ENCODE data around the gene SCO1. TPM values are rescaled to one million over a fixed set of nuclear protein-coding genes. Genes with fewer than 3 reads are reported as not detected.

SCO1 gene
- total and polyA plus RNA-seq, 2 donors (not counting 1 experiment from before 2014, with no cell fraction given): 5.9 to 28.6 TPM

DNA sequence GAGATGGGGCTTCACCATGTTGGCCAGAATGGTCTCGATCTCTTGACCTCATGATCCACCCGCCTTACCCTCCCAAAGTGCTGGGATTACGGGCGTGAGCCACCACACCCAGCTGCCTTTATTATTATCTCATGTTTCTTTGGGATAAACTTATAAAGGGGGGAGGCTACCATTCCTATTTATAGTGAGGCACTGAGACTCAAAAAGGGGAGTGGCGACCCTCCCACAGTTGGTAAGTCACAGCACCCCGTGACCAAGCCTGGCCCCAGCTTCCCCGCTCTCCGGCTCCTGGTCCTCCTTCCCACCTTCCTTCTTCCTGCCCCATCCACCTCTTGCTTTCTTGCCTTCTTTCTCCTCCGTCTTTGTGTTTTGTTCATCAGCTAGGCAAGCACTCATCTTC, 45.4 kb downstream of the SCO1 start:
- no peaks in the 10 kb centered on the region for H3K9me3 ChIP-seq (ENCODE audit: control extremely low read depth in 1 of 3, control insufficient read depth in 2 of 3, insufficient read depth in 1 of 3, low read length in 2 of 3)
- no peak overlapping the region for H3K27ac Mint-ChIP-seq
- H3K4me3 ChIP-seq (ENCODE audit: control extremely low read depth in 1 of 5, extremely low read depth in 1 of 5, insufficient read depth in 1 of 5, low read depth in 2 of 5, low read length in 4 of 5): no peak overlapping the region
- H3K4me1 Mint-ChIP-seq: peaks cover 8% of the 10 kb centered on the region
- H3K4me3 Mint-ChIP-seq: no peak overlapping the region
- no peak overlapping the region for H2AFZ ChIP-seq (ENCODE audit: insufficient read depth, low read depth, low read length, poor library complexity, severe bottlenecking)
- intact Hi-C loops (cut with micrococcal nuclease): no loop called here
- H4K20me1 ChIP-seq (ENCODE audit: control insufficient read depth, insufficient read depth, low read length, poor library complexity, severe bottlenecking): no peaks in the 10 kb centered on the region
- H3K4me1 ChIP-seq (ENCODE audit: control insufficient read depth in 2 of 2, insufficient read depth in 2 of 2, low read length in 2 of 2): peaks cover 6% of the 10 kb centered on the region in 2 donors
- no peak for TF ChIP-seq EZH2 (IDR thresholded peaks at IDR 0.05; ENCODE audit: borderline replicate concordance, insufficient read depth, low read depth, low read length, poor library complexity, severe bottlenecking)
- TF ChIP-seq, protein P1, sequence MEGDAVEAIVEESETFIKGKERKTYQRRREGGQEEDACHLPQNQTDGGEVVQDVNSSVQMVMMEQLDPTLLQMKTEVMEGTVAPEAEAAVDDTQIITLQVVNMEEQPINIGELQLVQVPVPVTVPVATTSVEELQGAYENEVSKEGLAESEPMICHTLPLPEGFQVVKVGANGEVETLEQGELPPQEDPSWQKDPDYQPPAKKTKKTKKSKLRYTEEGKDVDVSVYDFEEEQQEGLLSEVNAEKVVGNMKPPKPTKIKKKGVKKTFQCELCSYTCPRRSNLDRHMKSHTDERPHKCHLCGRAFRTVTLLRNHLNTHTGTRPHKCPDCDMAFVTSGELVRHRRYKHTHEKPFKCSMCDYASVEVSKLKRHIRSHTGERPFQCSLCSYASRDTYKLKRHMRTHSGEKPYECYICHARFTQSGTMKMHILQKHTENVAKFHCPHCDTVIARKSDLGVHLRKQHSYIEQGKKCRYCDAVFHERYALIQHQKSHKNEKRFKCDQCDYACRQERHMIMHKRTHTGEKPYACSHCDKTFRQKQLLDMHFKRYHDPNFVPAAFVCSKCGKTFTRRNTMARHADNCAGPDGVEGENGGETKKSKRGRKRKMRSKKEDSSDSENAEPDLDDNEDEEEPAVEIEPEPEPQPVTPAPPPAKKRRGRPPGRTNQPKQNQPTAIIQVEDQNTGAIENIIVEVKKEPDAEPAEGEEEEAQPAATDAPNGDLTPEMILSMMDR (IDR thresholded peaks at IDR 0.05): no peak
- H3K9me3 Mint-ChIP-seq (ENCODE audit: insufficient read depth): no peaks in the 10 kb centered on the region
- H3K36me3 ChIP-seq (replicated peaks in 1 of 2; ENCODE audit: control extremely low read depth in 1 of 2, control insufficient read depth in 1 of 2, extremely low read depth in 1 of 2, insufficient read depth in 2 of 2, low read length in 1 of 2): no peaks in the 10 kb centered on the region
- H3K27me3 Mint-ChIP-seq: peaks cover 3% of the 10 kb centered on the region
- no peak overlapping the region for H3K27ac ChIP-seq (ENCODE audit: low read length in 2 of 2)
- 72% methylated on average over 5 of the region's 9 CpGs for WGBS (ENCODE audit: insufficient coverage)
- no peak overlapping the region for H3K9ac ChIP-seq (ENCODE audit: low read length)
- H3K4me2 ChIP-seq (replicated peaks; ENCODE audit: low read depth, low read length, poor library complexity, severe bottlenecking): no peak overlapping the region
- ChIA-PET CTCF (no interaction called here), POLR2A (no interaction called here)
- DNase-seq (no peak), ATAC-seq (ENCODE audit: low read depth) (no peak)
- H3K27me3 ChIP-seq (replicated peaks in 1 of 4; ENCODE audit: control extremely low read depth in 1 of 4, control insufficient read depth in 3 of 4, insufficient read depth in 4 of 4, low read length in 3 of 4): no peaks in the 10 kb centered on the region
- H3K79me2 ChIP-seq (ENCODE audit: control insufficient read depth, insufficient read depth, low read length): no peaks in the 10 kb centered on the region

DNA sequence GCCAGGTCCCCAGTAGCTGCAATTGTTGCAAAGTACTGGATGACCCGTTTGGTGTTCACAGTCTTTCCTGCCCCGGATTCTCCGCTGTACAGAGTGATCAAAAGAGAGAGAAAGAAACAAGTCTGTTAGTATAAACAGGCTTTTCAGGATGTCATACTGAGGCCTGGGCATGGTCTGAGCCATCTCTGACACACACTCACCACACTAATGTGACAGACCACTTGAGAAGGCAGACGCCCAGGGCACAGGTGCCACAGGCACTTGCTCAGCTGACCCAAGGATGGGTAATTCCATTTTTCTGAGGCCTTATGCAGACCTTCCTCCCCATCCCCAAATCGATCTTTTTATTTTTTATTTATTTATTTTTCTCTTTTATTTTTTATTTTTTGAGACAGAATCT, 47.7 kb downstream of the SCO1 start:
- DNase-seq: no peak
- Mint-ChIP-seq H3K27ac (no peak overlapping the region), H3K9me3 (ENCODE audit: insufficient read depth) (no peaks in the 10 kb centered on the region), H3K4me3 (no peak overlapping the region), H3K4me1 (peaks cover 10% of the 10 kb centered on the region), H3K27me3 (peaks cover 3% of the 10 kb centered on the region)
- ChIA-PET POLR2A (no interaction called here), CTCF (interaction anchor here (1.1 to 1.7 kb wide), 2 partner anchors 33 to 196 kb away, joined by 4 to 6 read pairs; no protein-coding TSS in a partner anchor)
- H4K20me1 ChIP-seq (ENCODE audit: control insufficient read depth, insufficient read depth, low read length, poor library complexity, severe bottlenecking): no peaks in the 10 kb centered on the region
- TF ChIP-seq EZH2 (IDR thresholded peaks at IDR 0.05; ENCODE audit: borderline replicate concordance, insufficient read depth, low read depth, low read length, poor library complexity, severe bottlenecking): no peak
- TF ChIP-seq, protein P1 (IDR thresholded peaks at IDR 0.05): no peak
- no peaks in the 10 kb centered on the region for H3K9me3 ChIP-seq (ENCODE audit: control extremely low read depth in 1 of 3, control insufficient read depth in 2 of 3, insufficient read depth in 1 of 3, low read length in 2 of 3)
- peaks cover 0 to 3% of the 10 kb centered on the region in 2 experiments for H3K36me3 ChIP-seq (replicated peaks in 1 of 2; ENCODE audit: control extremely low read depth in 1 of 2, control insufficient read depth in 1 of 2, extremely low read depth in 1 of 2, insufficient read depth in 2 of 2, low read length in 1 of 2)
- no peaks in the 10 kb centered on the region for H3K27me3 ChIP-seq (replicated peaks in 1 of 4; ENCODE audit: control extremely low read depth in 1 of 4, control insufficient read depth in 3 of 4, insufficient read depth in 4 of 4, low read length in 3 of 4)
- ATAC-seq (ENCODE audit: low read depth): no peak
- peaks cover 6% of the 10 kb centered on the region in 2 donors for H3K4me1 ChIP-seq (ENCODE audit: control insufficient read depth in 2 of 2, insufficient read depth in 2 of 2, low read length in 2 of 2)
- H3K79me2 ChIP-seq (ENCODE audit: control insufficient read depth, insufficient read depth, low read length): no peaks in the 10 kb centered on the region
- H3K4me3 ChIP-seq (ENCODE audit: control extremely low read depth in 1 of 5, extremely low read depth in 1 of 5, insufficient read depth in 1 of 5, low read depth in 2 of 5, low read length in 4 of 5): no peak overlapping the region
- H3K9ac ChIP-seq (ENCODE audit: low read length): no peak overlapping the region
- 92% methylated on average over 2 of the region's 5 CpGs for WGBS (ENCODE audit: insufficient coverage)
- intact Hi-C loops (cut with micrococcal nuclease): no loop called here
- H3K27ac ChIP-seq (ENCODE audit: low read length in 2 of 2): no peak overlapping the region
- no peak overlapping the region for H3K4me2 ChIP-seq (replicated peaks; ENCODE audit: low read depth, low read length, poor library complexity, severe bottlenecking)
- no peak overlapping the region for H2AFZ ChIP-seq (ENCODE audit: insufficient read depth, low read depth, low read length, poor library complexity, severe bottlenecking)

Data from B cell (primary cell).